Adrenal gland (tissue), 12 donors: Measurements from ENCODE around the gene ASPHD2. TPM values are rescaled to one million over a fixed set of nuclear protein-coding genes. Genes with fewer than 3 reads are reported as not detected.

Experiments
- DNase-seq, 7 donors: peaks; one replicate each; pipeline ENCODE4 v3.0.0-alpha.2; 2019 to 2020
- H3K27ac ChIP-seq, 5 donors: fragments of 200-600 bp; sonication (generic) in 4 of 5; 1 replicate in 3 of 5; 2 replicates in 2 of 5; pipeline versions ENCODE4 v1.5.1 to v1.8.0; 2016 to 2020; ENCODE audit warnings: mild to moderate bottlenecking in 1 of 5
- H3K27me3 ChIP-seq: fragments of 200-600 bp; 2 replicates; pipeline ENCODE4 v1.8.0; 2021
- H3K36me3 ChIP-seq, 2 donors: fragments of 200-600 bp; replicated peaks in 1 of 2; 1 replicate in 1 of 2; 2 replicates in 1 of 2; pipeline versions ENCODE4 v1.5.1 to v1.8.0; 2018 to 2022
- H3K4me1 ChIP-seq, 2 donors: fragments of 200-600 bp; replicated peaks in 1 of 2; 1 replicate in 1 of 2; 2 replicates in 1 of 2; pipeline versions ENCODE4 v1.5.1 to v1.8.0; 2018 to 2021
- H3K4me3 ChIP-seq, 4 donors: fragments of 200-600 bp; sonication (generic) in 3 of 4; one replicate each; pipeline ENCODE4 v1.5.1; 2016 to 2018
- H3K9me3 ChIP-seq, 3 donors: fragments of 200-600 bp; sonication (generic) in 1 of 3; replicated peaks in 1 of 3; 1 replicate in 2 of 3; 2 replicates in 1 of 3; pipeline versions ENCODE4 v1.5.1 to v1.8.0; 2016 to 2021
- CTCF ChIP-seq, 6 experiments: fragments of 450-650 bp in 4 of 6; fragments of 200-600 bp in 2 of 6; sonication (generic) in 1 of 6; IDR thresholded peaks; 1 replicate in 5 of 6; 2 replicates in 1 of 6; pipeline versions ENCODE4 v1.5.1 to v1.8.0; 2016 to 2021; ENCODE audit warnings: antibody characterized with exemption in 6 of 6, mild to moderate bottlenecking in 2 of 6, moderate library complexity in 1 of 6
- POLR2A ChIP-seq, 2 donors: fragments of 450-650 bp; IDR thresholded peaks; one replicate each; pipeline ENCODE4 v1.6.1; 2017; ENCODE audit warnings: antibody characterized with exemption in 2 of 2, mild to moderate bottlenecking in 2 of 2, moderate library complexity in 1 of 2
- WGBS, 4 donors: extraction: QIAGEN DNeasy Blood & Tissue Kit in 2 of 4; methylation state at CpG; one replicate each; pipeline versions ENCODE4 v1.1.5 to v1.1.7; 2013 to 2017; 5-methylcytosine and 5-hydroxymethylcytosine counted together
- intact Hi-C, 2 donors: fragments of 100-400 bp; cut with DNase I; formaldehyde crosslinking; loops; one replicate each; pipeline versions ENCODE4 v1.14.1 to v1.15.0; 2022 to 2023
- polyA plus RNA-seq, 3 donors: library from polyadenylated mRNA; stranded (reverse); fragments of 200-250 nt in 2 of 3; fragments of 350-450 nt in 1 of 3; fragmentation: Illumina TruSeq in 1 of 3; extraction: RNeasy Lipid Tissue Mini Kit (QIAGEN cat#74804) in 1 of 3; gene quantifications; one replicate each; pipeline ENCODE4 v1.2.3, GENCODE V29; 2013 to 2014
- total RNA-seq, 9 donors: library from RNA; depleted of rRNA in 4 of 9; stranded (reverse); fragments of >200 nt in 4 of 9; fragments of 120-200 nt in 1 of 9; fragmentation: NEBNext Ultra II Directional in 1 of 9; extraction: Animal tissue kit (Norgen Biotek cat#: 25700) in 1 of 9; gene quantifications; one replicate each; pipeline versions ENCODE4 v1.1.0 to v1.2.4, GENCODE V29; 2013 to 2023
- donor health status: healthy with polysubstance abuse.
- donor health status: Bipolar disorder and iron deficiency.
- donor health status: DM: yes; HTN: yes; CAD: no.
- donor health status: DM: no; HTN: no; CAD: no.
- donor health status: DM: no; HTN: no; CAD: no.
- donor health status: DM: yes; HTN: yes; CAD: no.

ASPHD2 gene
- total and polyA plus RNA-seq, 12 donors = 0.06 to 1.7 (median 0.45) TPM

GRCh38 chr22:26426924-26427323, 2.1 kb upstream of the ASPHD2 start:
- DNase-seq = no peak
- Histone ChIP-seq H3K36me3 (no peaks in the 10 kb centered on the region), H3K9me3 (peaks cover 0 to 4% (median 0%) of the 10 kb centered on the region in 3 donors), H3K4me1 (peaks cover 0 to 4% of the 10 kb centered on the region in 2 donors), H3K27ac (no peak overlapping the region), H3K4me3 (no peak overlapping the region), H3K27me3 (no peaks in the 10 kb centered on the region)
- TF ChIP-seq POLR2A (IDR thresholded peaks at IDR 0.05) = no peak
- TF ChIP-seq CTCF (IDR thresholded peaks at IDR 0.05) = no peak
- intact Hi-C loops = no loop called here

DNA sequence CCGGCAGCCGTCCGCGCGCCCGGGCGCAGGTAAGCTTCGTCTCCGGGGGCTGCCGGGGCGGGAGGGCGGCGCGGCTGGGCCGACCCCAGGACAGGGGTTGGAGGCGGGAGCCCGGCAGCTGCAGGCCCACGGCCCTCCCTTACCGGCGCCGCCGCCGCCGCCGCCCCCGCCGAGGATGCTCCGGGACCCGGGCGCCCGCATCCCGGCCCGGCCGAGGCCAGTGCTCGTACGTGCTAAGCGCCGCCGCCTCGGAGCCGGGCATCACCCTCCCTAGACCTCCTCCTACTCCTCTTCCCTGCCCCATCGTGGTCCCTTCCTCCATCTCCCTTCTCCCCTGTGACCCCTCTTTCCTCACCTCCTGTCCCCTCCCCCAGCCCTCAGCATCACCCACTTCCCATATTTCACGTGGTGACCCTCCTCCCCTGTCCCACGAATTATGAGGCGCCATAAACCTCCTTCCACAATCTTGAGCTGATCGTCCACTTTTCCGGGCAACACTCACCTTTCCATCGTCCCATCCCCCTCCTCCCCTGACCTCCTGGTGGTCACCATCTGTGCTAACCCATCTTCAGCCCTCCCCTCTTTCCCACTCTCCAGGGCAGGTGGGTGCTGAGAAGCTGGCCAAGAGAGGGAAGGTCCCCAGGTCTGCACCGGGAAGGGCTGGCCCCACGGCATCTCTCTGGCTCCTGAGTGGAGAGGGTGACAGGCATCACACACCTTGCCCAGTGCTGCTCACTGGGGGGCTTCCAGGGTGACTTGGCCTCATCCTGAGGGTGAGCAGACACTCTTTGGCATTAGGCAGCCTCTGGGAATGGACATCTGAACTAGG, 612 bp downstream of the ASPHD2 start:
- Histone ChIP-seq H3K4me1 (peaks cover 0 to 4% of the 10 kb centered on the region in 2 donors), H3K36me3 (no peaks in the 10 kb centered on the region), H3K27ac (peak overlapping the region in 1 of 5 donors; percentile 76), H3K9me3 (no peaks in the 10 kb centered on the region), H3K27me3 (no peaks in the 10 kb centered on the region), H3K4me3 (peak overlapping the region in 1 of 4 donors; percentile 73)
- WGBS, 4 donors = 6 to 11% (median 7%) methylated on average over 16 to 50 of the region's 50 CpGs
- TF ChIP-seq POLR2A (IDR thresholded peaks at IDR 0.05) (no peak), CTCF (IDR thresholded peaks at IDR 0.05) (no peak)
- DNase-seq = no peak
- intact Hi-C loops = no loop called here

GRCh38 chr22:26430600-26430999, 1.5 kb downstream of the ASPHD2 start:
- Histone ChIP-seq H3K9me3 (no peaks in the 10 kb centered on the region), H3K4me1 (peaks cover 0 to 4% of the 10 kb centered on the region in 2 donors), H3K4me3 (no peak overlapping the region), H3K36me3 (no peaks in the 10 kb centered on the region), H3K27me3 (no peaks in the 10 kb centered on the region), H3K27ac (no peak overlapping the region)
- intact Hi-C loops = no loop called here
- TF ChIP-seq CTCF (IDR thresholded peaks at IDR 0.05) (no peak), POLR2A (IDR thresholded peaks at IDR 0.05) (no peak)
- DNase-seq = no peak
- WGBS, 4 donors = 80 to 86% (median 83%) methylated on average over 2 of the region's 2 CpGs

DNA sequence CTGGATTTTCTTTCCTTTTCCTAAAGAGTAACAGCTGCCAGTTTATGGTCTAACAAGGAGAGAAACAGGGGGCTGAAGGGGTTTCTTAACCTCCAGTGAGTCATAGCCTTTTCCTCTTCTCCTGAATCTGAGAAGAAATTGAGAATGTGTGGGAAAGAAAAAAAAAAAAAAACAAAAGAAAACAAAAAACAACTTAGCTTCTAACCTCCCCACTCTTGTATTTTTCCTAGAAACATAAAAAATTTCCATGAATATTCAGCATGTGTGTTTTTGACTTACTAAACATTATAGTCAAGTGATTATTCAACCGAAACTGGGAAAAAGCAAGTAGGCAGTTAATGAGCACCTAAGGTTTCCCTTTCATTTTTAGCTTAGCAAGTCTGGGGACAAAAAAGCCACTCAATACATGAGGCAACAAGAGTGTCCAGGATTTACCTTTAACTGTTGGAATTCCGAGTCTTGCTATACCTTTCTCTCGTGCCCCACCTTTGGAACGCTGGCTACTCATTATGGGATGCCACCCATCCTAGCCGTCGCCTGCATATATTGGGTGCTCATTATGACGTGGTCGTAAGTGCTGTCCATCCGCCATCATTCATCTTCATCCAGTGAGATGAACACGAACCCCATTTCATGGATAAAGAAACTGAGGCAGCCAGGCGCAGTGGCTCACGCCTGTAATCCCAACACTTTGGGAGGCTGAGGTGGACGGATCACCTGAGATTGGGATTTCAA, 2.4 kb downstream of the ASPHD2 start:
- Histone ChIP-seq H3K36me3 (no peaks in the 10 kb centered on the region), H3K4me3 (no peak overlapping the region), H3K27me3 (no peaks in the 10 kb centered on the region), H3K27ac (no peak overlapping the region), H3K9me3 (no peaks in the 10 kb centered on the region), H3K4me1 (peaks cover 0 to 4% of the 10 kb centered on the region in 2 donors)
- 78 to 88% (median 84%) methylated on average over 13 of the region's 13 CpGs for WGBS, 4 donors
- no peak for TF ChIP-seq CTCF (IDR thresholded peaks at IDR 0.05)
- TF ChIP-seq POLR2A (IDR thresholded peaks at IDR 0.05) = no peak
- DNase-seq = no peak
- intact Hi-C loops = no loop called here
